ENCODE results near the gene CACNG4.

Gene CACNG4

DNA sequence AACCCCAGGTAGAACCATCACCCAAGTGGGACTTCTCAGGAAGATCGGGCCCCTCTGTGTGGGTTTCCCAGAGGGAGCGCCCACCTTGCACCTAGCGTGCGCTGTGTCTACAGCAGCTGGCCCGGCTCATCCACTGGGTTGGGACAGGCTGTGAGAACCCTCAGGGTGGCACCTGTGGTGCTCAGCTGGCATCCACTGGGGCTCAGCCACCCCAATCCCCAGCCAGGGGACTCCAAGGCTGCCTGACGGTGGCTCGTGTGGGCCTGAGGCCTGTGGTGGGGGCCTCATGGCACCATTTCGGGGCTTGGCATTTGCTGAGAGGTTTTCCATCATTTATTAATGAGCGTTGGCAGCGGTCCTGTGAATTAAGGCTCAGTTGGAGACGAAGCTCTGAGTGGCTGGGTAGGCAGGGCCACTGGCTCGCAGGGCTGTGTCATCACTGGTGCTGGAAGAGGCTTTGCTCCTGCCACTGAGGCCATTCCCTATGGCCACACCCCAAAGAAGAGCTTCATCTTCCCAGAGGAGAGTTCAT lies 28.5 kb downstream of the CACNG4 start:
- Histone ChIP-seq H3K27me3 (ENCODE audit: insufficient read depth, low read length, poor library complexity) (no peaks in the 10 kb centered on the region), H4K8ac (ENCODE audit: low read depth, low read length) (no peak overlapping the region), H3K27ac (ENCODE audit: low read depth, low read length) (no peak overlapping the region), H3K4me1 (ENCODE audit: control insufficient read depth, low read depth, low read length) (no peaks in the 10 kb centered on the region), H3K9ac (ENCODE audit: low read length) (no peak overlapping the region), H2BK5ac (ENCODE audit: low read length) (no peak overlapping the region), H3K79me2 (ENCODE audit: control insufficient read depth, insufficient read depth, low read length) (no peaks in the 10 kb centered on the region), H3K18ac (ENCODE audit: low read length) (no peak overlapping the region), H3K79me1 (ENCODE audit: low read length) (no peaks in the 10 kb centered on the region), H3K56ac (ENCODE audit: low read length) (no peak overlapping the region), H3K4ac (ENCODE audit: low read depth, low read length) (no peak overlapping the region), H2BK120ac (ENCODE audit: low read depth, low read length) (no peak overlapping the region), H3K4me2 (ENCODE audit: low read length) (no peak overlapping the region), H3K23ac (ENCODE audit: low read length) (no peak overlapping the region), H3K4me3 (ENCODE audit: low read length) (no peak overlapping the region), H4K5ac (ENCODE audit: low read length) (no peak overlapping the region), H3K36me3 (ENCODE audit: control insufficient read depth, insufficient read depth, low read length) (no peaks in the 10 kb centered on the region), H2BK15ac (replicated peaks; ENCODE audit: low read depth) (no peak overlapping the region), H2AK5ac (ENCODE audit: low read length) (no peak overlapping the region)
- no CpG with 5 or more reads among the region's 12 CpGs for WGBS (ENCODE audit: extremely low coverage, insufficient coverage, low lambda C conversion rate)
- DNase-seq = no peak

DNA sequence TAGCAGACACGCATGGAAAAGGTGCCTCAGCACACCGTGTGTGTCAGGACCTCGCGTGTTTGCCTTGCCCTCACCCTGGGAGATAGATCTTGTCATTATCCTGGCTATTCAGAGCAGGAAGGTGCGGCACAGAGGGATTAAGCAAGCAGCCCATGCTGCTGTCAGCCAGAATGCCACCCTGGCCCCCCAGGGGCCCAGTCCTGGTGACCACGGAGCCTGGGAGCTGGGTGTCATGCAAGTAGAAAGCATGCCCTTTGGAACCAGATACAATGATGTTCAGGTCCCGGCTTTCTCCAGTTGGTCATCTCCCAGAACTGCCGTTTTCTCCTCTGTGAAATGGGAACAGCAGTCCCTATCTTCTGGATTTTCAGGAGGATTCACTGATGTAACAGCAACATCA lies 29.9 kb downstream of the CACNG4 start:
- H3K56ac ChIP-seq (ENCODE audit: low read length) = no peak overlapping the region
- H4K8ac ChIP-seq (ENCODE audit: low read depth, low read length) = no peak overlapping the region
- no peak overlapping the region for H3K18ac ChIP-seq (ENCODE audit: low read length)
- no peaks in the 10 kb centered on the region for H3K79me2 ChIP-seq (ENCODE audit: control insufficient read depth, insufficient read depth, low read length)
- H3K27ac ChIP-seq (ENCODE audit: low read depth, low read length) = no peak overlapping the region
- no peak overlapping the region for H2BK5ac ChIP-seq (ENCODE audit: low read length)
- WGBS (ENCODE audit: extremely low coverage, insufficient coverage, low lambda C conversion rate) = no CpG with 5 or more reads among the region's 8 CpGs
- no peaks in the 10 kb centered on the region for H3K4me1 ChIP-seq (ENCODE audit: control insufficient read depth, low read depth, low read length)
- no peak overlapping the region for H2BK15ac ChIP-seq (replicated peaks; ENCODE audit: low read depth)
- no peak overlapping the region for H3K4me3 ChIP-seq (ENCODE audit: low read length)
- DNase-seq = no peak
- no peak overlapping the region for H3K9ac ChIP-seq (ENCODE audit: low read length)
- no peaks in the 10 kb centered on the region for H3K27me3 ChIP-seq (ENCODE audit: insufficient read depth, low read length, poor library complexity)
- H3K4ac ChIP-seq (ENCODE audit: low read depth, low read length) = no peak overlapping the region
- H2AK5ac ChIP-seq (ENCODE audit: low read length) = no peak overlapping the region
- H3K79me1 ChIP-seq (ENCODE audit: low read length) = no peaks in the 10 kb centered on the region
- H4K5ac ChIP-seq (ENCODE audit: low read length) = no peak overlapping the region
- H3K23ac ChIP-seq (ENCODE audit: low read length) = no peak overlapping the region
- H3K36me3 ChIP-seq (ENCODE audit: control insufficient read depth, insufficient read depth, low read length) = no peaks in the 10 kb centered on the region
- H2BK120ac ChIP-seq (ENCODE audit: low read depth, low read length) = no peak overlapping the region
- no peak overlapping the region for H3K4me2 ChIP-seq (ENCODE audit: low read length)

DNA sequence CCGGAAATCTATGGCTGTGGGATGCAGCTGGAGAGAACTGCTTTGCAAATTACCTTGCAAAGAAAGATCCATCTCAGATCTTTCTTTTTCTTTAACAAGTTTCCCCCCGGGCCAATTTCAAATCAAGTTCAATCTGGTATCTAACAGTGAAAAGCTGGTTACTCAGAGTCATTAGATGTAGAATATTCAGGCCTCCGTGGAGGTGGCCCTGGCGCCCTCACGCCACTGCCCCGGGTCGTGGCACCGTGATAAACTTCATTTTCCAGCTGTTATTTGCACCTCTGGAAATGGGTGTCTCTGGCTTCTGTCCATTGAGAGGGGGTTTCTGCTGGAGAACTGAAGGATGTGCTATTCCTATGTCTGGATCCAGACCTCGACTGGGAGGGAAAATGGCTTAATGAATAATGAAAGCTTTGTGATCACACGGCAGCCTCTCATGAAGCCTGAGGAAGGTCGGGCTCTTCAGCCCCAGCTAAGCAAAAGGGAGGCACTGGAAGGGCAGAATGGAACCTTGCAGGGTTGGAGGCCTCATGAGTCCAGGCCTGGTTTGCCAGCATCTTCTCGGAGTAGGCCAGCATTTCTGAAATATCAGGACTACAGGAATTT lies 30.5 kb downstream of the CACNG4 start:
- H4K5ac ChIP-seq (ENCODE audit: low read length) = no peak overlapping the region
- H3K18ac ChIP-seq (ENCODE audit: low read length) = no peak overlapping the region
- H2BK5ac ChIP-seq (ENCODE audit: low read length) = no peak overlapping the region
- H3K27me3 ChIP-seq (ENCODE audit: insufficient read depth, low read length, poor library complexity) = no peaks in the 10 kb centered on the region
- no peak overlapping the region for H3K4ac ChIP-seq (ENCODE audit: low read depth, low read length)
- no peaks in the 10 kb centered on the region for H3K4me1 ChIP-seq (ENCODE audit: control insufficient read depth, low read depth, low read length)
- H3K27ac ChIP-seq (ENCODE audit: low read depth, low read length) = no peak overlapping the region
- no peak overlapping the region for H4K8ac ChIP-seq (ENCODE audit: low read depth, low read length)
- no peak overlapping the region for H3K23ac ChIP-seq (ENCODE audit: low read length)
- H3K4me3 ChIP-seq (ENCODE audit: low read length) = no peak overlapping the region
- H2AK5ac ChIP-seq (ENCODE audit: low read length) = no peak overlapping the region
- no peaks in the 10 kb centered on the region for H3K79me1 ChIP-seq (ENCODE audit: low read length)
- H2BK15ac ChIP-seq (replicated peaks; ENCODE audit: low read depth) = no peak overlapping the region
- H3K4me2 ChIP-seq (ENCODE audit: low read length) = no peak overlapping the region
- H3K9ac ChIP-seq (ENCODE audit: low read length) = no peak overlapping the region
- H2BK120ac ChIP-seq (ENCODE audit: low read depth, low read length) = no peak overlapping the region
- DNase-seq = no peak
- no peaks in the 10 kb centered on the region for H3K79me2 ChIP-seq (ENCODE audit: control insufficient read depth, insufficient read depth, low read length)
- H3K56ac ChIP-seq (ENCODE audit: low read length) = no peak overlapping the region
- no CpG with 5 or more reads among the region's 12 CpGs for WGBS (ENCODE audit: extremely low coverage, insufficient coverage, low lambda C conversion rate)
- no peaks in the 10 kb centered on the region for H3K36me3 ChIP-seq (ENCODE audit: control insufficient read depth, insufficient read depth, low read length)

DNA sequence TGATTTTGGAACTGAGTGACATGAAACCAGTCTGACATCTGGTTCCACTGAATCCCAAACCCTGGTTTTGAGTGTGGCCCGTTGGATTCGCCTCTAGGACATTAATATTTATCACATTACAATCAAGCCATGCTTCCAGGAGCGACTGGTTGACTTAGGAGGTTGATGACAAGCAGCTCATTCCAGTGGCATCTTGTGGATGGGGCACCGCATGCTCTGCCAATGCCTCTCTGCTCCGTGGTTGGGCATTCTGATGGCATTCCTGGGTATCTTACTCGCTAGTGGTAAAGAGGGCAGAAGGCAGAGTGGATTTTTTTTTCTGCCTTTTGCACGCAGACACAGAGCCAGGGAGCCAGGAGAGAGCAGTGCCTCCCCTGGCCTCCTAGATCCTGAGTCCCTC lies 31.4 kb downstream of the CACNG4 start:
- Histone ChIP-seq H4K8ac (ENCODE audit: low read depth, low read length) (no peak overlapping the region), H3K27me3 (ENCODE audit: insufficient read depth, low read length, poor library complexity) (no peaks in the 10 kb centered on the region), H2BK120ac (ENCODE audit: low read depth, low read length) (no peak overlapping the region)

DNA sequence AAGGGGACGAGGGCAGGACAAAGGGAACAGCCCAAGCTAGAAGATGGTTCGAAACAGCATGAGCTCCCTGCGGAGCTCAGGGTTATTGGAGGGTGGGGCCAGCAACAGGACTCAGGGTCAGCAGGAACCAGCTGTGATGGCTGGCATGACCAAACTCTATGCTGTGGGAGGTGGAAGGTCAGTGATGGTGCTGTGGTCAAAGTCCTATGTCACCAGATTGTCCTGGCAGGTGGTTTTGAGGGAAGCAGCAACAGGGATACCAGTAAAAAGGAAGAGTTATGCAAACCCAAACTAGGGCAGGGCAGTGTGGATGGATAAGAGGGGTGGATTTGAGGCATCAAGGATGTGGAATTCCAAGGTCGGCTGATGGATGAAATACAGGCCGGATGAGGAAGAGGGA lies 32.4 kb downstream of the CACNG4 start:
- no peaks in the 10 kb centered on the region for H3K79me2 ChIP-seq (ENCODE audit: control insufficient read depth, insufficient read depth, low read length)
- no peaks in the 10 kb centered on the region for H3K79me1 ChIP-seq (ENCODE audit: low read length)
- H3K18ac ChIP-seq (ENCODE audit: low read length) = no peak overlapping the region
- no peak overlapping the region for H3K9ac ChIP-seq (ENCODE audit: low read length)
- no peak overlapping the region for H2BK15ac ChIP-seq (replicated peaks; ENCODE audit: low read depth)
- no peak overlapping the region for H3K4me2 ChIP-seq (ENCODE audit: low read length)
- no peak overlapping the region for H2AK5ac ChIP-seq (ENCODE audit: low read length)
- no peak overlapping the region for H2BK5ac ChIP-seq (ENCODE audit: low read length)
- no peak overlapping the region for H3K4ac ChIP-seq (ENCODE audit: low read depth, low read length)
- no peak overlapping the region for H2BK120ac ChIP-seq (ENCODE audit: low read depth, low read length)
- no peak overlapping the region for H3K56ac ChIP-seq (ENCODE audit: low read length)
- H3K27me3 ChIP-seq (ENCODE audit: insufficient read depth, low read length, poor library complexity) = no peaks in the 10 kb centered on the region
- no CpG with 5 or more reads among the region's 5 CpGs for WGBS (ENCODE audit: extremely low coverage, insufficient coverage, low lambda C conversion rate)
- H3K4me1 ChIP-seq (ENCODE audit: control insufficient read depth, low read depth, low read length) = no peaks in the 10 kb centered on the region
- H3K4me3 ChIP-seq (ENCODE audit: low read length) = no peak overlapping the region
- no peak for DNase-seq
- H4K5ac ChIP-seq (ENCODE audit: low read length) = no peak overlapping the region
- no peaks in the 10 kb centered on the region for H3K36me3 ChIP-seq (ENCODE audit: control insufficient read depth, insufficient read depth, low read length)
- no peak overlapping the region for H3K27ac ChIP-seq (ENCODE audit: low read depth, low read length)
- H3K23ac ChIP-seq (ENCODE audit: low read length) = no peak overlapping the region
- H4K8ac ChIP-seq (ENCODE audit: low read depth, low read length) = no peak overlapping the region

More for the DNA sequence above, 31.4 kb downstream of the CACNG4 start:
- no peak overlapping the region for H3K23ac ChIP-seq (ENCODE audit: low read length)
- no peak overlapping the region for H3K18ac ChIP-seq (ENCODE audit: low read length)
- no peak overlapping the region for H2AK5ac ChIP-seq (ENCODE audit: low read length)
- H3K27ac ChIP-seq (ENCODE audit: low read depth, low read length) = no peak overlapping the region
- no peak overlapping the region for H2BK5ac ChIP-seq (ENCODE audit: low read length)
- H4K5ac ChIP-seq (ENCODE audit: low read length) = no peak overlapping the region
- no peak overlapping the region for H3K4ac ChIP-seq (ENCODE audit: low read depth, low read length)
- no peak for DNase-seq
- H3K36me3 ChIP-seq (ENCODE audit: control insufficient read depth, insufficient read depth, low read length) = no peaks in the 10 kb centered on the region
- H3K79me2 ChIP-seq (ENCODE audit: control insufficient read depth, insufficient read depth, low read length) = no peaks in the 10 kb centered on the region
- no peak overlapping the region for H3K9ac ChIP-seq (ENCODE audit: low read length)
- no peak overlapping the region for H2BK15ac ChIP-seq (replicated peaks; ENCODE audit: low read depth)
- H3K4me2 ChIP-seq (ENCODE audit: low read length) = no peak overlapping the region
- no peaks in the 10 kb centered on the region for H3K79me1 ChIP-seq (ENCODE audit: low read length)
- no peaks in the 10 kb centered on the region for H3K4me1 ChIP-seq (ENCODE audit: control insufficient read depth, low read depth, low read length)
- no peak overlapping the region for H3K56ac ChIP-seq (ENCODE audit: low read length)
- H3K4me3 ChIP-seq (ENCODE audit: low read length) = no peak overlapping the region
- no CpG with 5 or more reads among the region's 7 CpGs for WGBS (ENCODE audit: extremely low coverage, insufficient coverage, low lambda C conversion rate)

DNA sequence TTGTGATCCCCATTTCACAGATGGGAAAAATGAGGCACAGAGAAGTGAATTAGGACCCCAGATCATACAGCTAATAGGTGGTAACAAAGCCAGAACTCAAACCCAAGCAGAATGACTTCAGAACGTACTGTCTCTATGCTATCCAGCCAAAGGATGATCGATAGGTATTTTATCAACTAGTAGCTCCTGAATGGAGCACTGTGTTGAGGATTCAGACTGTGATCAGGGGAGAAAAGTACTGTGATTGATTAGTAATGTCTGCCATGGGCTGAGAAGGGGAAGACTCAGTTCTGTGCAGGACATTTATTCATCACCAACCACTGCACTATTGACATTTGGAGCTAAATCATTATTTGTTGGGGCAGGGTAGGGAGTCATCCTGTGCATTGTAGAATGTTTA lies 38.7 kb downstream of the CACNG4 start:
- no peak overlapping the region for H3K18ac ChIP-seq (ENCODE audit: low read length)
- H3K27me3 ChIP-seq (ENCODE audit: insufficient read depth, low read length, poor library complexity) = no peaks in the 10 kb centered on the region
- WGBS (ENCODE audit: extremely low coverage, insufficient coverage, low lambda C conversion rate) = no CpG with 5 or more reads among the region's 2 CpGs

More for the DNA sequence above, 38.7 kb downstream of the CACNG4 start:
- no peaks in the 10 kb centered on the region for H3K79me1 ChIP-seq (ENCODE audit: low read length)
- H2AK5ac ChIP-seq (ENCODE audit: low read length) = no peak overlapping the region
- H2BK15ac ChIP-seq (replicated peaks; ENCODE audit: low read depth) = no peak overlapping the region
- H3K4me1 ChIP-seq (ENCODE audit: control insufficient read depth, low read depth, low read length) = no peaks in the 10 kb centered on the region
- no peaks in the 10 kb centered on the region for H3K79me2 ChIP-seq (ENCODE audit: control insufficient read depth, insufficient read depth, low read length)
- H3K56ac ChIP-seq (ENCODE audit: low read length) = no peak overlapping the region
- no peak overlapping the region for H3K23ac ChIP-seq (ENCODE audit: low read length)
- no peak overlapping the region for H3K4me3 ChIP-seq (ENCODE audit: low read length)
- no peak overlapping the region for H2BK120ac ChIP-seq (ENCODE audit: low read depth, low read length)
- H3K4me2 ChIP-seq (ENCODE audit: low read length) = no peak overlapping the region
- no peak overlapping the region for H2BK5ac ChIP-seq (ENCODE audit: low read length)
- H4K5ac ChIP-seq (ENCODE audit: low read length) = no peak overlapping the region
- H3K27ac ChIP-seq (ENCODE audit: low read depth, low read length) = no peak overlapping the region
- DNase-seq = no peak
- H3K36me3 ChIP-seq (ENCODE audit: control insufficient read depth, insufficient read depth, low read length) = no peaks in the 10 kb centered on the region
- no peak overlapping the region for H4K8ac ChIP-seq (ENCODE audit: low read depth, low read length)
- no peak overlapping the region for H3K9ac ChIP-seq (ENCODE audit: low read length)
- H3K4ac ChIP-seq (ENCODE audit: low read depth, low read length) = no peak overlapping the region

All from mesendoderm (in vitro differentiated cells).